GM11168 (cell line): ENCODE data around the gene SYPL2.
"Not testable (repeated sequence)": the region's sequence is repeated elsewhere in the genome, so short reads cannot be mapped to it uniquely, and the experiment has no call there.

Experiments used
- in situ Hi-C: fragments of 300-500 bp; cut with MboI; formaldehyde crosslinking; loops from one replicate; pipeline ENCODE4 v1.12.0; 2022; ENCODE audit warnings: low sequenced_read_pairs; ENCODE audit not compliant: unreplicated experiment

Gene SYPL2

GRCh38 chr1:109468903-109469302 is 2.6 kb downstream of the SYPL2 start:
- in situ Hi-C loops: no loop called here

- in situ Hi-C loops: no loop called here
Observed at GRCh38 chr1:109470245-109470644, 3.9 kb downstream of the SYPL2 start.

- in situ Hi-C loops: no loop called here
Observed at GRCh38 chr1:109472779-109473178, 6.4 kb downstream of the SYPL2 start.

- in situ Hi-C loops: not testable (repeated sequence)
Observed at GRCh38 chr1:109473284-109474057, 7.1 kb downstream of the SYPL2 start.

- in situ Hi-C loops: no loop called here
Observed at GRCh38 chr1:109474697-109475096, 8.4 kb downstream of the SYPL2 start.

GRCh38 chr1:109475261-109475660 is 8.9 kb downstream of the SYPL2 start:
- in situ Hi-C loops: no loop called here

GRCh38 chr1:109476825-109477224 is 10.5 kb downstream of the SYPL2 start:
- in situ Hi-C loops: no loop called here

GRCh38 chr1:109477821-109478220 is 11.5 kb downstream of the SYPL2 start:
- in situ Hi-C loops: no loop called here

- in situ Hi-C loops: no loop called here
Observed at GRCh38 chr1:109478806-109479205, 12.5 kb downstream of the SYPL2 start.

- in situ Hi-C loops: no loop called here
Observed at GRCh38 chr1:109479311-109479710, 13.0 kb downstream of the SYPL2 start.

- in situ Hi-C loops: no loop called here
Observed at GRCh38 chr1:109479901-109480300, 13.6 kb downstream of the SYPL2 start.

- in situ Hi-C loops: no loop called here
Observed at GRCh38 chr1:109481646-109482045, 15.3 kb downstream of the SYPL2 start.

- in situ Hi-C loops: no loop called here
Observed at GRCh38 chr1:109482242-109482641, 15.9 kb downstream of the SYPL2 start.

- in situ Hi-C loops: no loop called here
Observed at GRCh38 chr1:109482791-109483671, 16.7 kb downstream of the SYPL2 start.

- in situ Hi-C loops: no loop called here
Observed at GRCh38 chr1:109483672-109484518, 17.5 kb downstream of the SYPL2 start, which contains the start of gene ATXN7L2. Gene ATXN7L2, plus strand, starts transcription at chr1:109483905. Its CDS starts 49 bp downstream, at chr1:109483954.

- in situ Hi-C loops: no loop called here
Observed at GRCh38 chr1:109484519-109484975, 18.2 kb downstream of the SYPL2 start.

GRCh38 chr1:109485001-109485400 is 18.7 kb downstream of the SYPL2 start:
- in situ Hi-C loops: no loop called here

- in situ Hi-C loops: no loop called here
Observed at GRCh38 chr1:109487261-109487660, 20.9 kb downstream of the SYPL2 start.

GRCh38 chr1:109488201-109488600 is 21.9 kb downstream of the SYPL2 start:
- in situ Hi-C loops: no loop called here

- in situ Hi-C loops: no loop called here
Observed at GRCh38 chr1:109488696-109489095, 22.4 kb downstream of the SYPL2 start.
